GM12865 (cell line): ENCODE results near the gene CYS1.

Experiments
- DNase-seq: peaks from one replicate; pipeline ENCODE4 v3.0.0; 2010; ENCODE audit warnings: low read depth
- H3K4me3 ChIP-seq: 2 replicates; pipeline ENCODE4 v1.5.1; 2011; ENCODE audit warnings: mild to moderate bottlenecking, low read depth, low read length, control low read depth
- TF ChIP-seq, protein P1 (sequence below): IDR thresholded peaks from 2 replicates; pipeline ENCODE4 v1.5.1; 2011; ENCODE audit warnings: low read length, control low read depth, low read depth, inconsistent platforms; ENCODE audit not compliant: insufficient read depth; ENCODE audit errors: missing control alignments

Gene CYS1

DNA sequence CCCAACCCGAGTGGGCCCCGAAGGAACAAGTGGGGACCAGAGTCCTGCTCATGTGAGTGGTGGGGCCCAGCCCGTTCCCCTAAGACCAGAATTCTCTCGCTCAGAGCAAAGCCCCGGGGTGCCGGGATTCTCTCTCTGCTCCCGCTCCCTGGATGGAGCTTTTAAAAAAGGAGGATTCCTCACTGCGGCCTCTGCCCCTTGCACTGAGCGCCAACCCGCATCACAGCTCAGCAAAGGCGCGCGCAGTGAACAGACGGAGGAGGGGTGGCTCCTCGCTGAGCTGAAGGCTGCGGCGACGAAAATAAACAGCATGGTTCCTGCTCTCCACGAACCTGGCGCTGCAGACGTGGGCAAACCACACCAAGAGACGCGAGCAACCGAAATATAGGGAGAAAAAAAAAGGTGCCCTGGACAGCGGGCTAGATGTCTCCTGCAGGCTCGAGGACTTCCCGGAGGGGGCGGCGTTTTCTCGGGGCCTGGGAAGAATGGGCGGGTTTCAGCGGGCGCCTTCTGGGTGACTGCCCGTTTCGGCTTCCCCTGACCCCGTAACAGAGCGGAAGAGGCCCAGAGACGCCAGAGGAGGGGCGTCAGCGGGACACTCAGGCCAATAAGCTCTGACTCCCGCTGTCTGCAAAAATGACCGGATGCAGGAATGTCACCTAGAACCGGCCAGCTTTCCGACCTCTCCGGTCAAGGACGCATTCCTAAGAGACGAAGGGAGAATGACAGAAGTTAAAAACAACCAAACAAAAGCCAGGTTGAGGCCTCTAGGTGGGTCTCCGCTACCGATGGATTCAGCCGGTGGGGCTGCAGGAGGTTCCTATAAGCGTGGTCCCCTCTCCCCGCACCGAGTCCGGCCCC is 37.7 kb downstream of the CYS1 start:
- peak overlapping the region; percentile 3; the same call in 1 of the 2 replicates for H3K4me3 ChIP-seq
- TF ChIP-seq, protein P1, sequence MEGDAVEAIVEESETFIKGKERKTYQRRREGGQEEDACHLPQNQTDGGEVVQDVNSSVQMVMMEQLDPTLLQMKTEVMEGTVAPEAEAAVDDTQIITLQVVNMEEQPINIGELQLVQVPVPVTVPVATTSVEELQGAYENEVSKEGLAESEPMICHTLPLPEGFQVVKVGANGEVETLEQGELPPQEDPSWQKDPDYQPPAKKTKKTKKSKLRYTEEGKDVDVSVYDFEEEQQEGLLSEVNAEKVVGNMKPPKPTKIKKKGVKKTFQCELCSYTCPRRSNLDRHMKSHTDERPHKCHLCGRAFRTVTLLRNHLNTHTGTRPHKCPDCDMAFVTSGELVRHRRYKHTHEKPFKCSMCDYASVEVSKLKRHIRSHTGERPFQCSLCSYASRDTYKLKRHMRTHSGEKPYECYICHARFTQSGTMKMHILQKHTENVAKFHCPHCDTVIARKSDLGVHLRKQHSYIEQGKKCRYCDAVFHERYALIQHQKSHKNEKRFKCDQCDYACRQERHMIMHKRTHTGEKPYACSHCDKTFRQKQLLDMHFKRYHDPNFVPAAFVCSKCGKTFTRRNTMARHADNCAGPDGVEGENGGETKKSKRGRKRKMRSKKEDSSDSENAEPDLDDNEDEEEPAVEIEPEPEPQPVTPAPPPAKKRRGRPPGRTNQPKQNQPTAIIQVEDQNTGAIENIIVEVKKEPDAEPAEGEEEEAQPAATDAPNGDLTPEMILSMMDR = no peak
- DNase-seq = no peak

DNA sequence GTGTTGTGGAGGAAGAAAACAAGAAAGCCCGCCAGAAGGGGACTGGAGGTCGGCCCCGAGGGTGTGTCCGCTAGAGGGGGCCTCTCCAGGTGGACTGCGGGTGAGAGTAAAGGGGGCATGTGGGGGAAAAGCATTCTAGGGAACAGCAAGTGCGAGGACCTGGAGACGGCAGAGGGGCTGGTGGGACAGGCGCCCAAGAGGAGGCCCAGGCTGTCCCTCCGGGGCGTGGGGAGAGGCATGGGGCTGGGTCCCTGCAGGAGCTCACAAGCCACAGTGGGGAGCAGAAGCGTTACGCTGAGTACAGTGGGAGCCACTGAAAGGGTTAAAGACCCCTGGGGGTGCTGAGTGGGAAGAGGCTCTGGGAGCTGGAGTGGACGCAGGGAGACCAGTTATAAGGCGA is 38.5 kb downstream of the CYS1 start:
- DNase-seq = no peak
- no peak overlapping the region for H3K4me3 ChIP-seq
- TF ChIP-seq, protein P1 = no peak

DNA sequence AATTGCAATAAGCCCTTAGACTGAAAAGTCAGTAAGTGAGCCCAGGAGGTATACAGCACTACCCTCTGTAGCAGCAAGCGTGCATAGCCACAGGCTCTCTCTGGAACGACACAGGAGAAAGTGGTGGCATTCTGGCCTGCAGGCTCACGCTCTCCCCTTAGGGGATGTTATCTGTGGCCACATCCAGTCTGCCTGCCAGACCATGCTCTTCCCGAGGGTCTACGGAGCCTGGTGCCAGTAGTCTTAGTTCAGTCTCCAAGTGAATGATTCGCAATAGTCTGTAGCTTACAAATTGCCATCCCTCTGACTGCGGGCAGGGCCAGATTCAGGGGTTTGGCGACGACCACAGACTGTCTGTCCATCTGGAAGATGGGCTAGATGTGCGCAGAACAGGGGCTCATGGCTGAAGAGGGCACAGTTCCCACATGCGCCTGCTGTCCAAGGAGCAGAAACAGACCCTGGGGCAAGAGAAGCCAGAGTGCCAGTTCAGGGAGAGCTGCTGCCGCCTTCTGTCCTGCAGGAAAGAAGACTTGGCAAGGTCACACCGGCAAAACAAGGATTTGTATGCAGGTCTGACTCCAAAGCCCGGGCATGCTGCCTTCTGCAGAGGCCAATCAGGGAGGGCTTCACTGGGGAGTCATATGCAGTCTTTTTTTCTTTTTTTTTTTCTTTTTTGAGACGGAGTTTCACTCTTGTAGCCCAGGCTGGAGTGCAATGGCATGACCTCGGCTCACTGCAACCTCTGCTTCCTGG is 40.4 kb downstream of the CYS1 start:
- H3K4me3 ChIP-seq = no peak overlapping the region
- no peak for DNase-seq
- TF ChIP-seq, protein P1 = no peak

DNA sequence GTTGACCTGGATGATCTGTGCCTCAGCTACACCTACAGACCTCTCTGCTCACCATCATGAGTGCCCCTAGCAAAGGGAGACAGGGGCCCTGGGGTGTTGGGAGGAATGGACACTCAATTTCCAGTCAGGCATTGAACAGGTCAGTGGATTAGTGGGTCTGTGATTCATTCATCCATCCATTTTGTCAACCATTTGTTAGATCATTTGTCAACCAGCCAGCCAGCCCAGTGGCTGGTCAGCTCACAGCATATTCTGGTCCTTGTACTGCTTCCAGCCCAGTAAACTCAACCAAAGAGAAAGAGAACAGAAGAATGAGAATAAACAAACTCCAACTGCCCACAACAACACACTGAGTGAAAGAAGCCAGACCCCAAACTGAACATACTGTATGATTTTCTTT is 41.5 kb downstream of the CYS1 start:
- TF ChIP-seq, protein P1 = no peak
- no peak overlapping the region for H3K4me3 ChIP-seq
- DNase-seq = no peak

DNA sequence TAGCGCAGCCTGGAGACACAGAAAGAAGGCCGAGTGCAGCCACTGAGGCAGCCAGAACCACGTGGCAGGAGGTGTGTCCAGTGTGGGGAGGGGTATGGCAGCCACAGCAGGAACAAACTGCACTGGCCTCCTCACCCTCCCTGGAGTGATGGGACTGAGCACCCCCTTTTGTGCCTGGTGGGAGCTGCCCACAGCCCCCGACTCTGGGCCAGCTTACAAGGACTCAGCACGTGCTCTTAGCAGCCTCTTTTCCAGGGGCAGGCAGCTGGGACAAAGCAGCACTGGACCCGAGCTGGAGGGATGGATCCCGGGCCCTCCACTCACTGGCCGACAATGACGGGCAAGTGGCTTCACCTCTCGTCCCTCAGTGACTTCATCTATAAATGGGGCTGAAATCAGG is 42.1 kb downstream of the CYS1 start:
- no peak for DNase-seq
- TF ChIP-seq, protein P1 = no peak

DNA sequence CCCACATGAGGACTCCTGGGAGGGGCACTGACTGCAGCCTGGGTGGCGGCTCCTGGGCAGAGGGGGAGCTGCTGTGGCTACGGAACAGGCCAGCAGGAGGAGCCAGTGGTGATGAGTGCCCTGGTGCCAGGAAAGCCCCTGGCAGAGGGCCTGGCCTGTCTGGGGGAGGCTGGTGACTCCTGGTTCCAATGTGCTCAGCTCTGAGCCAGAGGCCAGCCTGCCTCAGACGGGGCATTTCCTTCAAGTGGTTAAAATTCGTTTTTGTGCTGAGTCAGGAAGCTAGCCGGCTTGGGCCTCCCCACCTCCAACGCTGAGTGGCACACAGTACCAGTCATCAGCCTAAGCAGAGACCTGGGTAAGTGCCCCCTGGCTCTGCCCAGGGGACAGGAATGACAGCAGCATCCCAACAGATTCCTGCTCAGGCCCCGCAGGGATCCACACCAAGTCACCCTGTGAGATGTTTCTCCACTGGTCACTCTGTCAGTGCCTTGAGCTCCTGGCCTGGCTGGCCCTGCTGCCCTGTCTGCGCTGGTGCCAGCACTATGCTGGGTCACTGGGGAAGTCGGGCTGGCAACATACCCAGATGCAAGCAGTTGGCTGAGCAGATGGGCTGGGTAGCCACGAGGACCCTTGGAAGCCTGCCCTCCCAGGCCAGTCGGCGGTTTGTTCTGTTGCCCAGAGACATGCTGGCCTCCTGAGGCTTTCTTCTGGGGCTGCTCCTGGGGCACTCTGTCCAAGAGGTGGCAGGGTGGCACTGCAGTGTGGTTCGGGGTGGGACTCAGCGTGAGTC is 43.9 kb downstream of the CYS1 start:
- peak; percentile 57 for DNase-seq
- TF ChIP-seq, protein P1 = peak; percentile 25
- no peak overlapping the region for H3K4me3 ChIP-seq

More for the DNA sequence above, 42.1 kb downstream of the CYS1 start:
- no peak overlapping the region for H3K4me3 ChIP-seq
